HG03378 (cell line): ENCODE measurements around the gene ZNFX1.
"Not testable (repeated sequence)": the region's sequence is repeated elsewhere in the genome, so short reads cannot be mapped to it uniquely, and the experiment has no call there.

Experiments used
- ATAC-seq: cut with Tn5 transposase; IDR thresholded peaks from one replicate; pipeline ENCODE4 v1.9.1; 2021; ENCODE audit warnings: mild to moderate bottlenecking, moderate library complexity; ENCODE audit not compliant: unreplicated experiment

The ZNFX1 gene

GRCh38 chr20:49278036-49278817 is at the start of gene ZNFX1:
ZNFX1 (minus strand) TSS chr20:49278057; CDS start chr20:49275839, 2,218 bp downstream.
- peak; percentile 70 for ATAC-seq

DNA sequence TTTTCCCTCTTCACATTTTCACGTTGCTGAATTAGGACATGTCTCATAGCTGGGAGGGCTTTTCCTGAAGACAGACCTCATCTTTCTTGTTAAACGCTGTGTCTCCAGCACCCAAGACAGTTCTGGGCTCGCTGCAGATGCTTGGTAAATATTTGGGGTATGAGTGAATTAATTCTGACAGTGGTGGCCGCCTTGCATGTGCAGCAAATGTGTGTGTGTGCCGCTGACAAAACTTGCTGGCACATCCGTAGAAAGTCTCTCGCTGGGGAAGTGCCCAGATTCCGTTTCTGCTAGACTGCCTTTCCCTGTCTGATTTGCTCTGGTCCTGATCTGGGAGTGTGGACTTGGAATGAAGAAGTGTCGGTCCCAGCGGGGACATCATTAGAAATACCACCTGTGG is 48.2 kb upstream of the ZNFX1 start:
- no peak for ATAC-seq

GRCh38 chr20:49324306-49324705 is 46.4 kb upstream of the ZNFX1 start:
- ATAC-seq = no peak

DNA sequence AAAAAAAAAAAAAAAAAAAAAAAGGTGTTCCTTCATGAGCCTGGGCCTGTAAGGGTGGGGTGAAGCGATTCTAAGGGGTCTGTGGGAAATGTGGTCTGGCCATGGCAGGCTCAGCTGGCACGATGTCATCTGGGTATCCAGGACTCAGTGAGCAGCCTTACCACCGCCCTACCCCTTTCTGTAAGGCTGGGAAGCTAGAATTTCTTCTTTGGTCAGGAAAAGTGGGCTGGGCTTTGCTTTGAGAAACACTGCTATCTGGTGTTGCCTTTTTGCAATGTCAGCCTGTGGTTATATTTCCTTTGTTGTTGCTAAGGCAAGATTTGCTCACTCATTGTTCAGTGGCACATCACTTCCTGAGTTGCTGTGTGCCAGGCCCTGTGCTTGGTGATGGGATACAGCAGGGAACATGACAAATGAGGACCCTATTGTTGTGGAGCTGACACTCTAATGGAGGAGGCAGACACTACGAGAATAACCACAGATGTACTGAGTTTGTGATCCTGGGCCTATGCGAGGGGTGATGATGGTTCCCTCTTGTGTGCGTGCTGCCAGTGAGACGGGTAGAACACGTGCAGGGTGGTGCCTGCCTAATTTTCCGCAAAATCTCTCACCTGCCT is 45.9 kb upstream of the ZNFX1 start:
- ATAC-seq = no peak

- ATAC-seq = no peak
Observed at GRCh38 chr20:49320460-49320859, 42.6 kb upstream of the ZNFX1 start.

GRCh38 chr20:49319208-49319809 is 41.5 kb upstream of the ZNFX1 start:
- ATAC-seq = no peak

DNA sequence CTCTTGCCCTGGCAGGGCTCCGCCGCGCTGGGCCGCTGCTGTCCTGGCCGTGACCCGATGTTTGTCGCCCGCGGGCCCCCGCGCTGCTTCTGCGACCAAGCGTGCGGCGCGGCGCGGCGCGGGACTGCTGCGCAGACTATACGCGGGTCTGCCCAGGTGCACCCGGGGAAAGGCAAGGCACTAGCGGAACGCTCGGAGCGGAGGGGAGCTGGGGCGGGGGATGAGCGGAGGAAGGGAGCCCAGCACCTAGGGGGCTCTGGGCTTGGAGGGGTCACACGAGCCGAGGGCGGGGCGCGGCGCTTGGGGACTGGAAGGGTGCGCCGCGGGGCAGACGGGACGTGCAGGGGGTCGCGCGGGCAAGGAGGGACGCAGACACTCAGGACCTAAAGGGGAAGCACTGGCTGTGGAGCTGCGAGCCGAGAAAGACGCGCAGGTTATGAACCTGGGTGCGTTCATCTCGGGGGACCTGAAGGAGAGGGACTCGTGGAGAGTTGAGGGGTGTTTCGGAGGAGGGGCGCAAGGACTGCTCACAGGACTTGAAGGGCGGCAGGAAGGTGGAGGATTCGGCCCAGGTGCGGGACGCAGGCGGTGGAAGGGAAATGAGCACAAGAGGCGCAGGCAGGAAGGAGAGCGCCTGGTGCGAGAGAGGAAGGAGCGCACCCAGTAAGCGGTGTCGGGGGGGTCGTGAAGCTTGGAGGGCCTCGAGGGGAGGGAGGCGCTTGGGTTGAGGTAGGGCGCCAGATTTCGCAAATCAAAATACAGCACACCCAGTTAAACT is 40.8 kb upstream of the ZNFX1 start:
- ATAC-seq = no peak

- ATAC-seq = no peak
Observed at GRCh38 chr20:49318091-49318429, 40.2 kb upstream of the ZNFX1 start.

GRCh38 chr20:49316704-49317103 is 38.8 kb upstream of the ZNFX1 start:
- no peak for ATAC-seq

- no peak for ATAC-seq
Observed at GRCh38 chr20:49315580-49315979, 37.7 kb upstream of the ZNFX1 start.

DNA sequence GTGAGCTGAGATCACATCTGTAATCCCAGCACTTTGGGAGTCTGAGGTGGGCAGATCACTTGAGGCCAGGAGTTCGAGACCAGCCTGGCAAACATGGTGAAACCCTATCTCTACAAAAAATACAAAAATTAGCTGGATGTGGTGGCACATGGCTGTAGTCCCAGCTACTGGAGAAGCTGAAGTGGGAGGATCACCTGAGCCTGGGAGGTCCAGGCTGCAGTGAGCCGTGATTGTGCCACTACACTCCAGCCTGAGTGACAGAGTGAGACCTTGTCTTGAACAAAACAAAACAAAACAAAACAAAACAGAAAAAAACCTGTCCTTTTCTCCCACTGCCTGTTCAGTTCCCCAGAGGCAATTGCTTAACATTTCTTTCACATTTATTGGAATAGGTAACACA is 36.2 kb upstream of the ZNFX1 start:
- ATAC-seq = not testable (repeated sequence)

DNA sequence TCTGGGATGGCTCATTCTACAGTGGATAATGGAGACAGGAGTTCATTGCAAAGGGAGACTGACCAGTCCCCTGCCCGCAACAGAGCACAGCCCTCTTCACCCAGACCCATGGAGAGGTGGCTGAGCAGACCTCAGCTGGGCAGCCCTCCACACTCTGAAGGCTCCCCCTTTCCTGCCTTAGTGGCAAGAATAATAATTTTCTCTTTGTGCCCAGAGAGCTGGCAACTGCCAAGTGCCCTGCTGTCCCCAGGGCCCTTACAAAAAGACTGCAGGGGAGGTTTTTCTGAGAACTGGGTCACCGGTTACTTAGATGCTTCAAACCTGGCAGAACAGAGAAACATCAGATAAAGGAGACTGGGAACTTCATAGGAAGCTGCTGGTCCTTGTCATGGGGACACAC is 35.4 kb upstream of the ZNFX1 start:
- no peak for ATAC-seq

GRCh38 chr20:49312661-49313060 is 34.8 kb upstream of the ZNFX1 start:
- ATAC-seq = no peak

DNA sequence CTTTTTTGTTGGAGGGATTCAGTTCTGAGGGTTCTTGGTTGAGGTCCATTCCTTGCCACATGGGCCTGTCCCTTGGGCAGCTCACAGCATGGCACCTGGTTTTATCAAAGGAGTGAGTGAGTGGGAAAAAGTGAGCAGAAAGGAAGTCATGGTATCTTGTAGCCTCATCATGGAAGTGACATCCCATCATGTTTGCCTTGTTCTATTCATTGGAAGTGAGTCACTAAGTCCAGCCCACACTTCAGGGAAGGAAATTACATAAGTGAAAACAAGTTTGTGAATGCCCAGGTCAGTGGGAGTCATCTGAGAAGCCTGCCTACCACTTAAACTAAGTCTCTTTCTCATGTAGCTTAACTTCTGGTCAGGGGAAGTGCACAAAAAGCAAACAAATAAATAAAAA is 32.8 kb upstream of the ZNFX1 start:
- ATAC-seq = no peak

DNA sequence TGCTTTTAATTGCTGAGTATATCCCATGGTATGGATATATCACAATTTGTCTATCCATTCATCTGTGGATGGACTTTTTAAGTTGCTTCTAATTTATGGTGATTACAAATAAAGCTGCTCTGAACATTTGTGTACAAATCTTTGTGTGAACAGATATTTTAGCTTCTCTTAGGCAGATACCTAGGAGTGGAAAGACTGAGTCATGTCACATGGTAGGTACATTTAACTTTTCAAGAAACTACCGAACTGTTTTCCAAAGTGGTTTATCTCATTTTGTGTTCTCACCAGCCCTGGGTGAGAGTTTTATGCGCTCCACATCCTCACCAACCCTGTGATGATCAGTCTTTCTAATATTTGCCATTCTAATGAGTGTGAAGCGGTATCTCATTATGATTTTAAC is 31.0 kb upstream of the ZNFX1 start:
- no peak for ATAC-seq

DNA sequence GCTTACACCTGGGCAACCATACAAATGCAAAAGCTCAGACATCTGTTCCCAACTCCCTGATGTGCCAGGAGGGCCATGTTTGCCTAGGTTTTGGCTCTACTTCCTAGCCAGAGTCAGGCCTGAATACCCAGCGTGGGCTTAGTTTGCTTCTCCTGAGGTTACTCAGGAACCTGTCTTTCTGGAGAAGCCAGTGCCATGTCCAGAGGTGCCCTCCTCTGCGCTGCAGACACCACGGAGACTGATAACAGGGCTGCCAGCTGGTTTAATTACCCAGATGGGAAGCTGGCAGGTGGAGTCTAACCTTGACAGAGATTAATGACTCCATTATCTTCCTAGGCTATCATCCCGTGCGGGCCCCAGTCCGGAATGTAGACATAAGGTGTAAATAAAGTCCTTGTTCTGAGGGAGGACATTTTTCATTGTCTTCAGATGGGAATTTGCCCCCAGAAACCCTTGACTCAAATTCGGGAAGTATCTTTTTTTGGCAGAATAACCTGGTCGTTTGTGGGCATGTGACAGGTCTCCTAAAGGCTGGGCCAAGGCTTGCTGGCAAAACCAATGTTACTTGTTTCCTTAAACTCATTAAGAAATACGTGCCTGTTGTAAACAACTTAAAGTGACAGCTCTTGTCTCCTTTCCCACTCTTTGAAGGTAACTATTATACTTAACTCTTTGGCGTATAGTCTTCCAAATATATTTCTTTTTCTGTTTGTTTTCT is 29.2 kb upstream of the ZNFX1 start:
- no peak for ATAC-seq

DNA sequence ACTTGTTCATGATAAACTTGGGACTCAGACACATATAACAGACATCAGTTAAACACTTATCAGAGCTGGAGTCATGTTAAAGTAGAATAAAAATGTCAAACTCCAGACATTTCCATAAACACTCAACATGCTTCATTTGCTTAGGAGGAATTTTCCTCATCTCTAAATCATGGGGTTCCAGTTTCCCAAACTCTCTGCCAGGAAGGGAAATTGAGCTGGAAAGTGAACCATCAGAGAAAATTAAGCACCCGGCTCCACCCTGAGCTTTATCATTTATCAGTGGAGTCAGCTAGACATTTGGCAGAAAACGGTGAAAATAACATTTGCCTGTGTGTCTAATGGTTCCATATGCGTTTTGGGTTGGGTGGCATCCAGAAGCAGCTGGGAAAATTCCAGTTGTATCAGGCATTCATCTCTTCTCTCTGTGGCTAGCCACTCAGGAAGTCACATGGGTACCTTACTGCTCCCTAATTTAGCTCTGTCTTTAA is 25.3 kb upstream of the ZNFX1 start:
- no peak for ATAC-seq

DNA sequence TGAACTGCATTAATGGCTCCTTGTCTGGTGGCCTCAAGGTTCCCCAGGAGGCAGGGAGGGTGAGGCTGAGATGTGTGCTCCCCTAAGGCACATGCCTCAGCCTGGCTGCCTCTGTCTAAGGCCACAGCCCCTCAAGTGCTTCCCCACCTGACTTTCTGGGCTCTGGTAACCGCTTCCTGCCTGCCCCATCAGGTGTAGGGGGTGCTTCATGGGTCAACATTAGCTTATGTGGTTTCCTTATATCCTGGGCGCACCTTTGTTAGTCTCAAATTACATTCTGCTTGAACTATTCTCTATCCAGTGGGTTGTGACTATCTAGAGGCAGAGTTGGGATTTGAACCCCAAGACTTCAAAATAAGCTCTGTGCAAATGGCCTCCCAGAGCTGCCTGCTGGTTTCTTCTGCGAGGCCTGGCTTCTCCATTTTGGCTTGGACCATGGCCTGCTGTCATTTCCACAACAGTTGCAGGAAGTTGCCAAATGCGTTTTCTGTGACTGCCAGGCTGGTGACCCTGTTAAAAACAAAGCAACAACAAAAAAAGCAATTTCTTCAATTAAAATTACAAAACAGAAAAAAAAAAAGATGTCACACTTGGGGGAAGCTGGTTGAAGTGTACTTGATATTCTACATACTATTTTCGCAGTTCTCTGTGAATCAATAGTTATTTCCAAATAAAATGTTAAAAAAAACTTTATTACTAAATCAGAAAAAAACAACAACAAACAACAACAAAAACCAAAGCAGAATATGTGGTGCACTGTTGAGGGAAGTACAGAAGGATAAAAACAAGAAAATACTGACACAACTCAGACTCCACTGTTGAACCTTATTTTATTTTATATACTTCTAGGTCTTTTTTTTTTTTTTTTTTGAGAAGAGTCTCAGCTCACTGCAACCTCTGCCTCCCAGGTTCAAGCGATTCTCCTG is 20.0 kb upstream of the ZNFX1 start:
- ATAC-seq = no peak

- ATAC-seq = not testable (repeated sequence)
Observed at GRCh38 chr20:49294002-49294654, 16.3 kb upstream of the ZNFX1 start.
